RPMI8226 (cell line): ENCODE results near the gene PADI4.

ENCODE experiments used
- DNase-seq: peaks from one replicate; pipeline ENCODE4 v3.0.0-alpha.2; 2015

Gene PADI4

DNA sequence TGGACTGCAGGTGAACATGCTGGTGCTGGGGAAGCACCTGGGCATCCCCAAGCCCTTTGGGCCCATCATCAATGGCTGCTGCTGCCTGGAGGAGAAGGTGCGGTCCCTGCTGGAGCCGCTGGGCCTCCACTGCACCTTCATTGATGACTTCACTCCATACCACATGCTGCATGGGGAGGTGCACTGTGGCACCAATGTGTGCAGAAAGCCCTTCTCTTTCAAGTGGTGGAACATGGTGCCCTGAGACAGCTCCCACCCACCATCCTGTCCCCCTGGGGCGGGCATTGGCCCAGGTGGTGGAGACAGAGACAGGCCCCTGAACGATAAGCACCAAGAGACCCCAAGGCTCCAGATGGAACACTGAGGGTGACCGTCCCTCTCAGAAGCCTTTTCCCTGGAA, 25.2 kb upstream of the PADI4 start:
- no peak for DNase-seq

DNA sequence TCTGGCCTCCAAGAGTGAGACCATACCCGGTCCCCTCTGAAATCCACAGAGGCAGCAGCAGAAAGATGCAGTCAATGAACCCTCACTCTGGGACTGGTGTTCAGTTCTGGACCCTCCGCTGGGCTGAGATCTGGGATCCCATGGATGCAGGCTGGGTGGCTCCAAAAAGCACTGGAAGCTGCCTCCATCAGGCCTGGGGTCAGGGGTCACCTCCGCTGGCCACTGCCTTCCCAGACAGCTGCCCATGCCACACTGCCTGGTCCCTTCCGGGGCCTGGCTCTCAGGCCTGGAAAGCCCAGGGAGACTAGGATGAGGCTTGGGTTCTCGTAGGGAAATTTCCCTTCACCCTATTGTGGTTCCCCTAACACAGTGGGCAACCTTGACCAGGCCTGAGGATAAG, 21.4 kb upstream of the PADI4 start:
- no peak for DNase-seq

DNA sequence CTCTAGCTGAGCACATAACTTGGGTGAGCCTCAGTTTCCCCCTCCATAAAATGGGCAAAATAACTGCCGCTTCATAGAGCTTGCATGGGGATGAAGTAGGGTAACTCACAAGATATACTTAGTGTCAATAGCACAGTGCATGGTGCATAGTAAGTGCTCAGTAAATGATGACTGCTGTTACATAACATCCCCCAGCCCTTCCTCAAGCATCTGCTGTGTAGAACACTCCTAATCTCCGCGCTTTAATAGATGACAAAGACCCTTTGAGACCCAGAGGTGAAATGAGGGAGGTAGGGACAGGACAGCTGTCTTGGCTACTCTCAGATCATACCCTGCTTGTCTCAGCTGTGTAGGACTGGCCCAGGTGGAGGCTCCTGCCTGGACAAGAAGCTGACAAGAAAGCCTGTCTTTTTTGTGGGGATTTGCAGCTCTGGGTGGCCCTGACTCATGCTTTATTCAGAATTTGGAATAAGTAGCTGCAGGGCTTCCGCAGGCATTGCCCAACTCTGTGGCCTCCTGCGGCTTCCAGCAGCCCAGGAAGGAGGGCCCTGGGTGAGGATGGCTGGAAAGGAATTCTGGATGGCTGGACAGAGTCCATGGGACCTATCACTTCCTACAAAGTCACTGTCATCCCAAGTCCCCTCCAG, 20.7 kb upstream of the PADI4 start:
- no peak for DNase-seq

DNA sequence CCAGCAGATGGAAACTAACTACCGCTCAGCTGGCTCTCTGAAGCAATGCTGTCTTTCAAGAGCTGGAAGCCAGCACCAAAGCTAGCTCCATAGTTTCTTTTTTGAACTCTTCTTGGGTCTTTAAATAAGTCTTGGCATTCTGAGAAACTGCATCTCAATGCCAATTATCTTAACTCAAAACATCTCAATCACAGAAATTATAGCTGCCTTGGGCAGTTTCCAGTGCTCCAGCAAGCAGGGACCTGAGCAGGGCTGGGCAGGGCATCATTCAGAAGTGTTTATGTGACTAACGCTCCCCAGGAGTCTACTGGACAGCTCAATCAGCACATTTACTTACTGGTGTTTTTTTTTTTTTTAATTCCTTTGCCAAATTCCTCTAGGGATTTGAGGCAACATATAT, 18.3 kb upstream of the PADI4 start:
- no peak for DNase-seq

DNA sequence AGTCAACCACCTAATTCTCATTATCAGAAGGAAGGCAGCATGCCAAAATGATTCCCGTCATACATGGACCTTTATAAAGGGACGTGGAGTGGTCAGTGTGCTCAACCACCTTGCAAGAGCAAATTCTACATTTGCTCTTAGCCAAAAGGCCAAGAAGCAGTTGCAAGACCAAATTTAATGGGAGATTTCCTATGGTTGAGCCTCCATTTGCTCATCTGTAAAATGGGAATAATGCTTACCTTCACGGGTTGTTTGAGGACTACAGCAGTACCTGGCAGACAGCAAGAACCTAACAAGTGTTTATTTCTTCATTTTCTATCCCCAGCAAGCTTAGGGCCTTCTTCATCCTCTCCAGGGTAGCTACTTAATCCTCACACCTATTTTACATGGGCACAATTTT, 17.4 kb upstream of the PADI4 start:
- no peak for DNase-seq

DNA sequence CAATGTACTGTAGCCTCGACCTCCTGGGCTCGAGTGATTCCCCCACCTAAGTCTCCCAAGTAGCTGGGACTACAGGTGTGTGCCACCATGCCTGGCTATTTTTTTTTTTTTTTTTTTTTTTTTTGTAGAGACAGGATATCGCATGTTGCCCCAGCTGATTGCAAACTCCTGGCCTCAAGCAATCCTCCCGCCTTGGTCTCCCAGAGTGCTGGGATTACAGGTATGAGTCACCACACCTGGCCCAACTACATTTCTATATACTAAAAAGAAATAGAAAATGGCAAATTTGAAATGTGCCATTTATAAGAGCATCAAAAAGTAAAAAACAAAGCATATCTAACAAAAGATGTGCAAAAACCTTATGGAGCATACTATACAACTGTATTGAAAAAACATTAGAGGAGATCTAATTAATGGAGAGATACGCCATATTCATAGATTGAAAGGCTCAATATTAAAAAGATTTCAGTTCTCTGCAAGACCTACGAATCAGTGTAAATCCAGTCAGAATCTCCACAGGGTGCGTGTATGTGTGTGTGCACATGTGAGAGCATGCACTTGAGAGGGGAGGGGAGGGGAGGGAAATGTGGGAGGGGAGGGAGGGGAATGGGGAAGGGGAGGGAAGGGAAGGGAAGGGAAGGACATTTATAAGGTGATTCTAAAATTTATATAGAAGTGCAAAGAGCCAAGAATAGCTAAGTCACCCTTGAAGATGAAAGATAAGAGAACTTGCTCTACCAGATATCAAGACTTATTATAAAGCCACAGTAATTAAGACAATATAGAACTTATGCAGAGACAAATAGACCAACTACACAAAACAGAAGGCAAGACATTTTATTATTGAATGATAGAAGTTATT, 15.5 kb upstream of the PADI4 start:
- no peak for DNase-seq

DNA sequence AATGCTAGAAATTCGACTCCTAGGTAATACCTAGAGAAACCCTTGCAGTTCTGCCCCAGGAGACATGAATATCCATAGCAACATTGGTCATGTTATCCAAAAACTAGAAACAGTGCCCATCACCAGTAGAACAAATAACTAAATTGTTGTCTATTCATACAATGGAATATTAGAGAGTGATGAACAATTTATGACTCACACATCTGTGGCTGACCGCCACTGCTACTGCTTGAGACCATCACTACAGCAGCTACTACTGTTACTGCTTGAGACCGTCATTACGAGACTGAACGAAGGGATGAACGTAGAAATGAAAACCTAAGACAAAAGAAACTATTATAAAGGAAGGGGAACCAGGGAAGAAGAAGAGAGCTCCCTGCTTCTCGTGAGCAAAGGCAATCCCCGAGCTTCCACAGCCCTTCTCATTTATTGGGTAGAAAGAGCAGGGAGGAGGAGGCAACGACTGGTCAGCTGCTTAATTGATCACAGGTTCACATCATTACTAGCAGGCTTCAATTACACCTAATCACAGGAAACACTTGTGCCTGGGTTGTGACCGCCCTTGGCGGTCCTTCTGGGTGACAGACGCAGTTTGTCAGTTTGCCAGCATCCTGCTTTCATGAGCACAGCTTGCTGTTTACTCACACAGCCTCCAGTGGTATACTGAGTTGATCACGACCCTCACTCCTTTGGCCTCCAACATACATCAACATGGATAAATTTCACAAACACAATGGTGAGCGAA, 14.1 kb upstream of the PADI4 start:
- DNase-seq = no peak

DNA sequence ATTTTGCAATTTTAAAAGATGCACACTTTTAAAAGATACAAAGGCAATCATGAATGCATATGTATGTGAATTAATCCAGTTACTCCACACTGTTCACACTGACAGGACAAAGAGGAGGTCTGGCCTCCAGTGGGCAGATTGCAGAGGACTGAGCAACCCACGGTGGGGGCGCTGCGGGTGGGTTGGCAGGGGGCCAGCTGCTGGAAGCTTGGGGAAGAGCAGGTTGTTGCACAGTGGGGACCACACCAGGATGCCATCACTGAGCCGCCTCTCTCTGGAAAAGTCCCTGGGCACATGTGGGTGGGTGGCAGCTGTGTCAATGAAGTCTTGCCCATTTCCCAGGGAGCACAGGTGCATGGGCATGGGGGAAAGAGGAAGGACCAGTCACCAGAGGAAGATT, 12.7 kb upstream of the PADI4 start:
- no peak for DNase-seq

DNA sequence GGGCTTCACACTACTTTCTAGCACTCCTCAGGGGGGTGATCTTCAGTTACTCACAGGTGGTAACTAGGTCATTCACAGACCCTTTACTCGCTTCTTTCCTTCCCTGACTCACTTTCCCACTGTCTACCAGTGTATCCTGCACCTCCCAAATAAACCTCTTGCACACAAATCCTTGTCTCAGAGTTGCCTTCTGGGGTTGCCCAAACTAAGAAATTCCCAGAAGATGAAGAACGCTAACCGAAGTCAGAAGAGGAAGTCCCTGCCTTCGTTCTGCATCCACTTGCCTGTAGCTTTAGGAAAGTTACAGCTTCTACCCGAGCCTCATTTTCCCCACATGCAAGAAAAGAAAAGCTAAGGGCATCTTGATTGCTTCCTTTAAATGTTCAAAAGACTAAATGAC, 11.9 kb upstream of the PADI4 start:
- no peak for DNase-seq

DNA sequence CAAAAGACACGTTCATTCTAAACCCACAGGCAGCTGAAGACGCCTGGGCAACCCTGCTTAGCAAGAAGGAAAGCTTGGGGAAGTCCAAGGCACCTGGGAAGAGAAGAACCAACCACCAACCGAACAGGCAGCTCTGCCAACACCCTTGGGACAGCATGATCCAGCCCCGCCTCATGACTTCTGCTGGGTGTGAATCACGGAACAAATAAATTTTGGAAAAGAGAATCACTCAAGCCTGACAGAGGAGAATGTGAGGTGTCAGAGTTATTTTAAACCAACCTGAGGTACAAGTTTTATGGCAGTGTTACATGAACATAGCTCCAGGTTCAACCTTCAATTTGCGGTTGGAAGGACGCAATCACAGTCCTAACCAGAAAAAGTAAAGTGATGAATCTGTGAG, 10.0 kb upstream of the PADI4 start:
- DNase-seq = no peak

DNA sequence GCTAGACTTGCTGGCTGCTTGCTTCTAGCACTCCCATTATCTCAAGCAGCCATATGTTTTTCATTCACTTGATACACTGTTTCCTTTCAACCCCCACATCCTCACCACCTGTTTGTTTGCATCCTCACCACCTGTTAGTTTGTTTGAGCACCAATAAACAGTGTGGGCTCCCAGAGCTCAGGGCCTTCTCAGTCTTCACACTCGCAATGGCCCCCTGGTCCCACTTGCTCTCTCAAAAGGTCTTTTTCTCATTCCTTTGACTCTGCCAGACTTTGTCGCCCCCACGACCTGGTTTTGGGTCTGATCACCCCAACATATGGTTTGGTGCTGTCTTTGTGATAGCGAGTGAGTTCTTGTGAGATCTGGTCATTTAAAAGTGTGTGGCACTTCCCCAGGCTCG, 6.2 kb upstream of the PADI4 start:
- no peak for DNase-seq

DNA sequence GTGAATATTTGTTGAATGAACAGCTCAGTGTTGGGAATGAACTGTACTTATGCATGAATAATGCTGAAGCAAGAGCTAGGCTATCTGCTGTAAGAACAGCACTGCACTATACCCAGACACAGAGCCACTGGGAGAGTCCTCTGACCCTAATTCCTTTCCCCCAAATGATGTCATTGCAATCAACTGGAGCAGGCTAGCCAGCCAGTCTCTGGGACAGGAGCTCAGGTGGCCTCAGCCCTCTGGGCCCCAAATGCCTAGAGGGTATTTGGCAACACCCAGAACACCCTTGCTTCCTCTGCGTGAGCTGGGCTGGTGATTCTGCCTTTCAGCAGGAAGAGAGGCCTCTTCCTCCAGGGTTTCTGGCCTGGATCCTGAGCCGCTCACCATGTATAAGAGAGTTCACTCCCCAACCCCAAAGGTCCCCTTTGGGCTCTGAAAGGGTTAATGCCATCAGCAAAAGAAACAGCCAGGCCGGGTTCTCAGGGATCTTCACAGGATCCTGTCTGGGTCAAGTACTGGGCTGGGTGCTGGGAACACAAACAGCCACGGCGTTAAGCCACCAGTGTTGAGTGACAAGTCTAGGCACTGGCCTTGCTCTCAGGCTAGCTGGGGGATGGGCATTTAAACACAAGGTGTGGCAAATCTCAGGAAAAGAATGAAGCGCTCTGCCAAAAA, 3.7 kb upstream of the PADI4 start:
- peak; percentile 54 for DNase-seq

DNA sequence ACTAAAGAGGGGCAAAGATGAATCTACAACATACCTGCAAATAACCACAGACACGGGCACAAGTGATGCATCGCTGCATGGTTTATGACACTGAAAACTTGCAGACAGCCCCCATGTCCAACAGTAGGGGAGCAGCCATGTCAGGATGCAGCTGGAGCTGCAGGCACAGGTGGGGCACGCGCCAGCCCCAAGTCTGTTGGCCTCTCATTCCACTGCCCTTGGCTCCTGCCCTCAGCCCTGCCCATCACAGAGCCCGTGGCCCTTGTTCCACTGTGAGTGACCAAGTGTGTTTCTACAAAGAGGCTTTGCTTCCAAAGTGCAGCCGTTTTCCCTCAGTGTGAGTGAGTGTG, 3.2 kb upstream of the PADI4 start:
- no peak for DNase-seq

DNA sequence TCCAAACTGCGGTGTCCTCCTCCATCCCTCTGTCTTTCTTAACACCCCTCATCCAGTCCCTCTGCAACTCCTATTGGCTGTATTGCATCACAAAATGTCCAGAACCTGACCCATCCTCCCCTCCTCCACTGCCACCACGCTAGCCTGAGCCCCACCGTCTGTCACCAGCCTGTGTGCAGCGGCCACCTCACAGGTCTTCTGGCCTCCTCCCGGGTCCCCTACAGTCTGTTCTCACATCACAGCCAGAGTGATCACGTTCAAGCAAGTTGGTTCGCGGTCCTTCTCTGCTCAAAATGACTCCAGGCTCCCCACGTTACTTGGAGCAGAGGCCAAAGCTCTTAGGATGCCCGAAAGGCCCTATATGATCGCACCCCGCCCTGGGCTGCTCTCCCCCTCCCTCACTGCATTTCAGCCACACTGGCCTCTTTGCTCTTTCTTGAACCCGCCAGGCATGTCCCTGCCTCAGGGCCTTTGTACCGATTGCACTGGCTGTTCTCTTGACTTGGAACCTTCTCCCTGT, 2.4 kb upstream of the PADI4 start:
- DNase-seq = no peak

DNA sequence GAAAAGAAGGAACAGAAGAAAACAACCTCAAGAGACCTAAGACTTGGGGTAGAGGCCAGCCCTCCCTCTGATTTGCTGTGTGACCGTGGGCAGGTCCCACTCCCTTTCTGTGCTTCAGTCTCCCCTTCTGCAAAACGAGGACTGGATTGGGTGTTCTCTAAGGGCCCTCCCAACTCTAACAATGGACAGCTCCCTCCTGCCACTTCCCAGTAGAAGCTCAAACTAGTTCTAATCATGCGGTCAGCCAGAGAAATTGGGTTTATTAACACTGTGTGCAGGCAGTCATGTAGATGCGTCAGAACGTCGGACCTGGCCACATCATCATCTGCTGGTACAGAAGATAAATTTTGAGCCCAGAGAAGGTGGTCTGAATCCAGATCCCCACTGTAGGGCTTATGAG, 1.6 kb upstream of the PADI4 start:
- no peak for DNase-seq

DNA sequence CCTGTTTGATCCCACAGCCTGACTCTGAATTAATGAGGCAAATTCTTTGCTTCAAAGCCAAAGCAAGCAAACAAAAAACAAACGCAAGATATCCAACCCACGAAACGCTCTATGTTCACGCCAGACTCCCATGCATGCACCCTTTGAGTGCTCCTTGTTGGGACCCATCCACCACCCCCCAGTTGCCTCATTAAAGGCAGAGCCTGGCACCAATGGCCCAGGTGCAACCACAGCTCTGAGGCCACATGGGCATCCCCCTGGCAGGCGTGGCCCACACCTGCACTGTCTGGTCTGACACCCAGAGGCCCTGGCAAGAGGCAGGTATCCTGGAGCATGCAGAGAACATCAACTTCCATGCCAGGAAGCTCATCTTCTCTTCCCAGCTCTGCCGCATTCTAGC, 1.1 kb upstream of the PADI4 start:
- peak; percentile 66 for DNase-seq

DNA sequence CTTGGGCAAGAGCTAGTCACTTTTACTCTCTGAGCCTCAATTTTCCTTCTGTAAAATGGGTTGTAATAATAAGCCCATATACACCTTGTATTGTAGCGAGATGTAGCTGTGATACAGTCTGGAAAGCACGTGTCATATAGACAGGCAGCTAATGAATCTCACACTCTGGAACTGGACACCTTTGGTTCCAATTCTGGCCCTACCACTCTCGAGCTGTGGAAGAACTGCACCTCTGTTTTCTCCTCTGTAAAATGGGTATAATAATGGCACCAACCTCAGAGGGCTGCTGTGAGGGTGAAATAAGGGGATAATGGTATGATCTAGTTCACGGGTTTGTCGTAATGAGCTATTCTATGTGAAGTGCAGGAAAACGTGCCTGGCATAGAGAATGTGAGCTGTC, 668 bp upstream of the PADI4 start:
- DNase-seq = no peak

DNA sequence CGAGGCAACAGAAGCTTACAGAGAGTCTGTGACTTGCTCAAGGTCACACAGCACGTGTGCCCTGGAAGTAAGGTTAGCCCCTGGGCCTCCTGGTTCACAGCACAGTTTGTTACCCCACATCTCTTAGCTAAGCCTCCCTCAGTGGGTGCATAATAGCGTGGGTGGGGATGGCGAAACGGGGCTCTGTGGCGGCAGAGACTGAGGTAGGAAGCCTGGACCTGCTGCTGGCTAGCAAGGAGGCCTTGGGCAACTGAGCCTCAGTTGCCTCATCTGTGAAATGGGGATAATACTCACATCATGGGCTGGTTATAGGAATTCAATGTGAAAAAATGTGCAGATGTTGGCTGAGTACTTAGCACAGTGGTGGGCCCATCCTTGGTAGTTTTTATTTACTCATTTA, 596 bp downstream of the PADI4 start:
- DNase-seq = no peak

DNA sequence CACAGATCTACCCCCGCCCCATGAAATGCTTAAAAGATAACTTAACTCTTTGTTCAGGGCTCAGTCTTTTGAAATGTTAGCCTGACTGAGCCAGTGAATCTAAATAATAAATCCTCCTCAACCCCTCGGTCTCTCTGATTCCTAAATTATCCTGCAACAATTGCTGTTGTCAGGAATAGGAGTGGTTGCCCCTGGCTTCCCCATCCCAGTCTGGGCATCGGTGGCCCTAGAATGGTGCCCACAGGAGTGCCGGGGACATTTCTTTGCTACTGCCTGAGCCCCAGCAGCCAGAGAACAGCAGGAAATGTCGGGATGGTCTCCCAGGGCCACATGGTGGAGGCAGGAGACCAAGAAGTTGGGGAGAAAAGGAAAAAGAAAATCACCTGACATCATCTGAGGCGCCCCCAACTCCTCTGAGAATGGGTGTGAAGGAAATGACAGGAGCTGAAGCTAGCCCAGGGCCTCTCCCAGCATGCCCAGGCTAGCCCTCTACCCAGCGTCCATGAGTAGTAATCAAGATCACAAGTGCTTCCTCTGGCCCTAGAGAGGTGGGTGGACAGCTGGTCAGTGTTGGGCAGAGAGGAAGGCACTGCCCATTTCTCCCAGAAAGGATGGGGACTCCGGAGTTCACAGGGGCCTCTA, 1.6 kb downstream of the PADI4 start:
- no peak for DNase-seq

DNA sequence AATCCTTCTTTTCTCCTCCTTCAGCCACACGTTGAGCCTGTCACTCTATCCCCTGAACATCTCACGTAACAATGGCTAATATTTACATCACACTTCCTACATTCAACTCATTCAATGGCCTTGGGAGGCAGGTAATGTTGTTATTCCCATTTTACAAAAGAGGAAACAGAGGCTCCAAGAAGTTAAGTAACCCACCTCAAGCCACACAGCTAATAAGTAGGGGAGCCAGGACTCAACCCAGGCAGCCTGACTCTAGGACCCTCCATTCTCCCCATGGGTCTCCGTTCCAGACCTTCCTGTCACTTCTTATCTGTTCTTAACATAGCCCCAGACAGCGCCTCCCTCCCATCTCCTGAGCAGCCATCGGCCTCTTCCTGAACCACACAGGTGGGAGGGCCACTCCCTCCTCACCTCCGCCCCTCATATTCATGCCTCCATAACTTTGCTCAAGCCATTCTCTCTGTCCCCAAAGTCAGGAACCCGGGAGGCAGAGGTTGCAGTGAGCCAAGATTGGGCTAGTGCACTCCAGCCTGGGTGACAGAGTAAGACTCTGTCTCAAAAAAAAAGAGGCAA, 2.2 kb downstream of the PADI4 start:
- DNase-seq = no peak

DNA sequence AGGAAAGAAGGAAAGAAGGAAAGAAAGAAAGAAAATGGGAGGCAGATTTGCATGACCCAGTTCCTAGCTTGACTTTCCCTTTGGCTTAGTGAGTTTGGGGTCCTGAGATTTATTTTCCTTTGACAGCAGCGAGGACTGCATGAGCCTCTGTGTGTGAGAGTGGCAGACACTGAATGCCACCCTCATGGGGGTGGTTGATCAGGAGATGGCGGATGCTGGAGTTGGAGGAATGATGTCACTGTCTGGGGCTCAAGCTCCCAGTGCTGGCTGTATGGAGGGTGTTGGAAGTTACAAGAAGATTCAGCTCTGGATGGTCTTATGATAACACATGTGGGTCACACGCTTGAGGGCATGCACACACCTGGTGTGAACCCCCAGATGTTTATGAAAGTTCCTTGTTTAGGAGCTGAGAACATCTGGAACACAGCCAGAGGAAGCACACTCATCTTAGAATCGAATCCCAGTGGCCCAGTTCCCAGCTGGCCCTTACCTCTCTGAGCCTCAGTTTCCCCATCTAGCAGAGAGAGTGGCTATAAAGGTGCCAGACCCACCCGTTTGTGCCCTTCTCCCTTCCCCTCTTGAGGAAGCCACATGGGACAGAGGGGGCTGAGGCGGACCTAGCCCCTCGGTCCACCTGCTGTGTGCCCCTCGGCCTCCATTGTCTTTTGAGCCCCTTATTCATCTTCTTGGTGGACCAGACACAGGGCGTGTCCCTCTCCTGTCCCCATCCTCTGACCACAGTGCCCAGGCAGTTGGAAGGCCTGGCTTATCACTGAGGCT, 5.7 kb downstream of the PADI4 start:
- DNase-seq = no peak
